ENCODE results near the gene CDH23. TPM values are rescaled to one million over a fixed set of nuclear protein-coding genes. Genes with fewer than 3 reads are reported as not detected.

Gene CDH23
- polyA plus RNA-seq, 1 donor from 2014 or later = 6.6 TPM

- Histone ChIP-seq H2AFZ (ENCODE audit: low read depth, low read length) (no peak overlapping the region), H3K9me3 (ENCODE audit: low read length) (no peaks in the 10 kb centered on the region), H3K9me2 (ENCODE audit: insufficient read depth, low read length) (no peaks in the 10 kb centered on the region), H3K27ac (ENCODE audit: low read length) (no peak overlapping the region), H4K20me1 (ENCODE audit: insufficient read depth) (no peaks in the 10 kb centered on the region), H3K9ac (ENCODE audit: low read length) (no peak overlapping the region), H3F3A (ENCODE audit: insufficient read depth, low read length, poor library complexity, severe bottlenecking) (no peaks in the 10 kb centered on the region), H3K27me3 (ENCODE audit: insufficient read depth, low read depth, low read length) (no peaks in the 10 kb centered on the region), H3K4me3 (ENCODE audit: low read length) (no peak overlapping the region), H3K36me3 (ENCODE audit: insufficient read depth, low read length) (no peaks in the 10 kb centered on the region), H3K79me2 (replicated peaks; ENCODE audit: insufficient read depth, low read length) (no peaks in the 10 kb centered on the region), H3K4me2 (ENCODE audit: low read length) (no peak overlapping the region)
- no peak for TF ChIP-seq TAF1 (IDR thresholded peaks at IDR 0.05; ENCODE audit: low read depth)
- no peak for TF ChIP-seq EP300 (conservative IDR thresholded peaks at IDR 0.05; ENCODE audit: poor library complexity, severe bottlenecking)
- no peak for TF ChIP-seq EZH2 (IDR thresholded peaks at IDR 0.05; ENCODE audit: borderline replicate concordance, insufficient read depth, low read length, poor library complexity, severe bottlenecking)
- TF ChIP-seq POLR2AphosphoS5 (IDR thresholded peaks at IDR 0.05) = no peak
- no peak for TF ChIP-seq RAD21 (conservative IDR thresholded peaks at IDR 0.05)
- no peak for TF ChIP-seq SMC3 (conservative IDR thresholded peaks at IDR 0.05; ENCODE audit: poor library complexity)
- TF ChIP-seq MXI1 (conservative IDR thresholded peaks at IDR 0.05; ENCODE audit: poor library complexity, severe bottlenecking) = no peak
- no peak for TF ChIP-seq CTCF (IDR thresholded peaks at IDR 0.05; ENCODE audit: poor library complexity, severe bottlenecking)
- no peak for TF ChIP-seq REST (IDR thresholded peaks at IDR 0.05; ENCODE audit: borderline replicate concordance)
These were observed 213.9 kb downstream of the CDH23 start for GRCh38 chr10:71610651-71611050.

- H3K4me2 ChIP-seq (ENCODE audit: low read length) = no peak overlapping the region
- H4K20me1 ChIP-seq (ENCODE audit: insufficient read depth) = no peaks in the 10 kb centered on the region
- H3K36me3 ChIP-seq (ENCODE audit: insufficient read depth, low read length) = no peaks in the 10 kb centered on the region
- no peak for TF ChIP-seq MXI1 (conservative IDR thresholded peaks at IDR 0.05; ENCODE audit: poor library complexity, severe bottlenecking)
- H3K79me2 ChIP-seq (replicated peaks; ENCODE audit: insufficient read depth, low read length) = no peaks in the 10 kb centered on the region
- no peak overlapping the region for H2AFZ ChIP-seq (ENCODE audit: low read depth, low read length)
- no peak overlapping the region for H3K9ac ChIP-seq (ENCODE audit: low read length)
- H3K27ac ChIP-seq (ENCODE audit: low read length) = no peak overlapping the region
- no peaks in the 10 kb centered on the region for H3K9me2 ChIP-seq (ENCODE audit: insufficient read depth, low read length)
- H3K9me3 ChIP-seq (ENCODE audit: low read length) = no peaks in the 10 kb centered on the region
- H3K4me3 ChIP-seq (ENCODE audit: low read length) = no peak overlapping the region
- H3K27me3 ChIP-seq (ENCODE audit: insufficient read depth, low read depth, low read length) = no peaks in the 10 kb centered on the region
- no peaks in the 10 kb centered on the region for H3F3A ChIP-seq (ENCODE audit: insufficient read depth, low read length, poor library complexity, severe bottlenecking)
These were observed 214.4 kb downstream of the CDH23 start for GRCh38 chr10:71611131-71611530.

All from neural cell (in vitro differentiated cells).